BJ (cell line): ENCODE measurements around the gene EXD2. TPM values are rescaled to one million over a fixed set of nuclear protein-coding genes. Genes with fewer than 3 reads are reported as not detected.
A peak's percentile ranks its signal among the peaks of the same experiment; 100 is the strongest.
"Not testable (repeated sequence)": the region's sequence is repeated elsewhere in the genome, so short reads cannot be mapped to it uniquely, and the experiment has no call there.

ENCODE experiments used
- CTCF ChIA-PET: fragments of 350-600 bp; formaldehyde crosslinking; extraction: SDS; loops from one replicate; lab custom pipeline; 2021; ENCODE audit warnings: antibody characterized with exemption, inconsistent platforms; lab: Yijun Ruan, JAX
- POLR2A ChIA-PET: fragments of 300-600 bp; sonication (Branson Sonifier 250); formaldehyde crosslinking; extraction: SDS; loops from one replicate; lab custom pipeline; 2021; ENCODE audit warnings: antibody characterized with exemption; lab: Charles Lee
- DNase-seq: peaks from one replicate; pipeline ENCODE4 v3.0.0-alpha.2; 2011; ENCODE audit warnings: low read depth
- H3K27me3 ChIP-seq: 2 replicates; pipeline ENCODE4 v1.6.0; 2011; ENCODE audit warnings: low read length; ENCODE audit not compliant: control insufficient read depth, insufficient read depth
- H3K36me3 ChIP-seq: 2 replicates; pipeline ENCODE4 v1.5.1; 2011; ENCODE audit warnings: low read length; ENCODE audit not compliant: control insufficient read depth, insufficient read depth
- H3K4me3 ChIP-seq: 2 replicates; pipeline ENCODE4 v1.5.1; 2011; ENCODE audit warnings: low read depth, mild to moderate bottlenecking, control low read depth, low read length
- CTCF ChIP-seq: IDR thresholded peaks from 2 replicates; pipeline ENCODE4 v1.5.1; 2011; ENCODE audit warnings: low read depth, mild to moderate bottlenecking, control low read depth, inconsistent platforms, low read length, moderate library complexity; ENCODE audit not compliant: insufficient read depth
- polyA plus RNA-seq: library from polyadenylated mRNA; depleted of rRNA; stranded (reverse); fragments of >200 nt; gene quantifications from 2 replicates; pipeline ENCODE4 v1.2.3, GENCODE V29; 2011

Gene EXD2
- polyA plus RNA-seq, 1 experiment, result 17.7 TPM

GRCh38 chr14:69288011-69288771 is 96.9 kb downstream of the EXD2 start:
- POLR2A ChIA-PET, result interaction anchor here (0.5 kb wide), 1 partner anchor 12 kb away, joined by 4 read pairs; no protein-coding TSS in a partner anchor

GRCh38 chr14:69288956-69289705 is 97.8 kb downstream of the EXD2 start:
- Histone ChIP-seq H3K27me3 (no peaks in the 10 kb centered on the region), H3K4me3 (no peak overlapping the region), H3K36me3 (no peaks in the 10 kb centered on the region)
- ChIA-PET POLR2A (no interaction called here), CTCF (interaction anchor here (0.6 to 3.2 kb wide), 6 partner anchors 9 to 47 kb away, joined by 3 to 20 read pairs (median 6); no protein-coding TSS in a partner anchor)
- no peak for TF ChIP-seq CTCF
- no peak for DNase-seq

More at GRCh38 chr14:69288011-69288771, 96.9 kb downstream of the EXD2 start:
- Histone ChIP-seq H3K4me3 (no peak overlapping the region), H3K27me3 (no peaks in the 10 kb centered on the region), H3K36me3 (no peaks in the 10 kb centered on the region)
- peak; percentile 66 for TF ChIP-seq CTCF
- CTCF ChIA-PET, result interaction anchor here (0.6 to 3.2 kb wide), 17 partner anchors 10 to 172 kb away, joined by 3 to 20 read pairs (median 4); no protein-coding TSS in a partner anchor
- peak; percentile 37 for DNase-seq

- CTCF ChIA-PET, result interaction anchor here (0.8 to 2.7 kb wide), 5 partner anchors 8 to 48 kb away, joined by 3 to 20 read pairs (median 4); no protein-coding TSS in a partner anchor
These were observed 98.7 kb downstream of the EXD2 start for GRCh38 chr14:69289811-69290520.

GRCh38 chr14:69290881-69291280 is 99.6 kb downstream of the EXD2 start:
- POLR2A ChIA-PET, DNase-seq, H3K36me3 ChIP-seq, H3K27me3 ChIP-seq, H3K4me3 ChIP-seq: not testable (repeated sequence)
- CTCF ChIA-PET, result interaction anchor here (0.8 to 1.2 kb wide), 3 partner anchors 15 to 102 kb away, joined by 3 to 4 read pairs (median 3); no protein-coding TSS in a partner anchor

More at GRCh38 chr14:69289811-69290520, 98.7 kb downstream of the EXD2 start:
- H3K36me3 ChIP-seq, result no peaks in the 10 kb centered on the region
- no peak for TF ChIP-seq CTCF
- no peak overlapping the region for H3K4me3 ChIP-seq
- POLR2A ChIA-PET, result no interaction called here
- H3K27me3 ChIP-seq, result no peaks in the 10 kb centered on the region
- DNase-seq, result no peak

- Histone ChIP-seq H3K36me3 (no peaks in the 10 kb centered on the region), H3K27me3 (no peaks in the 10 kb centered on the region), H3K4me3 (no peak overlapping the region)
- POLR2A ChIA-PET, result no interaction called here
- TF ChIP-seq CTCF, result no peak
- CTCF ChIA-PET, result interaction anchor here (1.0 to 1.1 kb wide), 2 partner anchors 9 to 102 kb away, joined by 3 to 5 read pairs; no protein-coding TSS in a partner anchor
- DNase-seq, result no peak
These were observed 100.1 kb downstream of the EXD2 start for GRCh38 chr14:69291396-69291795.
